NOMO-1 (cell line): ENCODE data around the gene SMIM22.

Experiments
- DNase-seq, 2 experiments: peaks; one replicate each; lab custom pipeline; 2025; ENCODE audit not compliant: unreplicated experiment in 2 of 2; lab: John Stamatoyannopoulos, UW

SMIM22 gene

DNA sequence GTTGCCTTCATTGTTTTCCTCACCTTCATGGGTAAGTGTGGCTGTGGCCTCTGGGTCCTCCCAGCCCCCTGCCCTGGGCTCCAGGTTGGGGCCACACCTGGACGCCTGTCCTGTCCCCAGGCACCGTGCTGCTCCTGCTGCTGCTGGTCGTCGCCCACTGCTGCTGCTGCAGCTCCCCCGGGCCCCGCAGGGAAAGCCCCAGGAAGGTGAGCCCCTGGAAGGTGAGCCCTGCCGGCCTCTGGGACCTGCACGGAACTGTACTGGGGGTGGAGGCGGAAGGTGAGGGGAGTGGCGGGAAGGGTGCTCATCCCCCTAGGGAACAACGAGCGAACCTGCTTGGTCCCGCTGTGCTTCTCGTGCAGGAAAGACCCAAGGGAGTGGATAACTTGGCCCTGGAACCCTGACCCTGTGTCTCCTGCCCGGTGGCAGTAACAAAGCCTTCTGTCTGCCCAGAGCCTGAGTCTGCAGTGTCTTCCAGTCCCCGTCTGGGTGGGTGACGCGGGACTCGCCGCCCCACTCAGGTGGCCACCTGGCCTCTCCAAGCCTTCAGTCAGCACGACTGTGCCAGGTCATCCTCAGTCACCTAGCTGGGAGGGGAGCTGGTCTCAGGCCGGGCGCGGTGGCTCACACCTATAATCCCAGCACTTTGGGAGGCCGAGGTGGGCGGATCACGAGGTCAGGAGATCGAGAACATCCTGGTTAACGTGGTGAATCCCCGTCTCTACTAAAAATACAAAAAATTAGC lies 831 bp downstream of the SMIM22 start:
- no peak for DNase-seq

DNA sequence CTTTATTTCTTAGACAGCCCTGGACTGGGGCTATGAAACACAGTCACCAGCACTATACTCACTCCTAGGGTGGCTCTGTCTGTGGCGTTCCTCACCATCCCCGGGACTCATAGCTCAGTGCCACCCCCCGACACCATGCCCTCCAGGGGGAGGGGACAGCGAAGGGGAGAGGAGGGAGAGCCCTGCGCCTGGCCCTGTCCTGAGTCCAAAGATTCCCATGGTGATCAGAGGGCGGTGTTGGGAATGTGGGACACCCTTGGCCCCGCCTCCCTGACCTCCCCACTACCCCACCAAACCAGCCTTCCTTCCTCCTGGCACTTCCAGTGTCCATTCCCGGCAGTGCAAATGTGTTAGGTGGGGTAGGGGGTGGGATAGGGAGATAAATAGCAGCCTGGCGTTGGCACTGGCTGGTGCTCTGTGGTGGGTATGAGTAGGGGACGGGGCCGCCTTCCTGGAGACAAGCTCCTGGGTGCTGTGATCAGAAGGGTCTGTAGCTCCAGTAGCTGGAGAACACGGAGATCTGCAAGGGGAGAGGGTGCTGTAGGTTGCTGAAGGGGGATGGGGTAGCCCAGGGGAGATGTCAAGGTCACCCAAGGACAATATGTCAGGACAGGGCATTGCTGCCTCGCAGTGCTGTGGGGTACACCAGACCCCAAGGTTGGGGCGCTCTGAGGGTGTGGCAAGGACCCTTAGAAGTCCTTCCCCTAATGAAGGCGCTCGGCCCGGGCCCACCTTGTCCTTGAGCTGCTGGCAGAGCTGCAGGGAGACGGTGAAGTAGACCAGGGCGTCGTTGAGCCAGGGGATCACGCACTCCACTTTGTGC lies 2.0 kb downstream of the SMIM22 start:
- DNase-seq: no peak

DNA sequence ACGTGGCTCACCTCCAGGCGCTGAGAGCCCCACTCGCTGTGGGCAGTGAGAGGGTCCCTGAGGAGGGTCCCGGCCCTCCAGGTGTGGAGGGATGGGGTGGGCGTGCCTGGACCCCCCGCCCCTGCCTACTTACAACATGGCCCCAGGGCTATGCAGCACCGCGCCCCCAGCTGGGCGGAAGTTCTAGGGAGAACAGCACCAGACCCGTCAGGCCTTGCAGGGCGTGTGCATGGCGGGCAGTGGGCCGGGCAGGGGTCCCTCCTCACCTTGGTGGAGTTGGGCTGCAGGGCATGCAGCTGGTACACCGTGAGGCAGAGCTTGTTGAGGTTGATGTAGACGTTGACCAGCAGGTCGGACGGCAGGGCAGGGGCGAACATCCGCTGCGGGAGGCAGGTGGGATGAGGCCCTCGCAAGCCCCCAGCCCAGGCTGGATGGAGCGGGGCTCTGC lies 2.7 kb downstream of the SMIM22 start:
- DNase-seq: no peak

DNA sequence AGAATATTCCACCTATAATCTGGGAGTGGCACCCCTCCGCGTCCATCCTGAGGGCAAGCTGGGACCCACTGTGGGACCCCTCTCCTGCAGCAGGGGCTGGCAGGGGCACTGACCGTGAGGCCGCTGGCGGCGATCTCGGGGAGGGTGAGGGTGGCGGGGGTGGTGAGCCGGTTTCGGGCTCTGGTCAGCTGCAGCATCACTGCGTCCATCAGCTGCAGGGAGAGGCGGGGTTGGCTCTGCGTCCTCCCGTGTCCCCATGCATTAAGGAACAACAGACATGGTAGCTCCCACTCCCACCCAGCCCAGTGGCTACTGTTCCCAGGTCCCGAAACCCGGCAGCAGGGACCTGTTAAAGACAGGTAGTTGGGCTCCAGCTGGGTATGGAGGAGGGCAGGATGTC lies 3.3 kb downstream of the SMIM22 start:
- DNase-seq: no peak

DNA sequence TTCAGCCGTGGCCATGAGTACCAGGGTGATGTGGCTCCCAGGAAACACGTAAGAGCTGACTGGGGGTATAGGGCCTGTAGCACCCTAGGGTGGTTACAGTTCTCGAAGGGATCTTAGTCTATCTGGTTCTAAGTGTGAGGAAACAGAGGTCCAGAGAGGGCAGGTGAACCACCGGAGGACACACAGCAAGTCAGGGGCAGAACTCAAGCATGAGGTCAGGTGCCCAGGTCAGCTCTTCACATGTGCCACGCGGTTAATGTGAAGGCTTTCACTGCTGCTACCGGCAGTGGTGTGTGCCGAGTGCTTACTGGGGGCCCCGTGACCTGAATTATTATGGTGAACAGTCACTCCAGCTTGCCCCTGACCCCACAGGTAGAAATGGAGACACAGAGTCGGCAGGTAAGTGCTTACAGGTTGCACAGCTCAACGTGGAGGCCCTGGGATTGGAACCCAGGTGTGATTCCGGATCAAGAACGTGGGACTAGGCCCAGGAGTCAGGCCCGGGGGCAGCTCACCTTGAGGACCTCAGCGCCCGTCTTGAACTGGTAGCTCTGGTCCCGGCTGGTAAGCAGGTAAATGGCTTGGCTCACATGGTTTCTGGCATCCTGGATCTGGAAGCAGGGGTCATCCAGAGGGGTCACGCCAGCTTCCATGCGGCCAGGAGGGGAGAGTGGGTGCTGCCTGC lies 4.1 kb downstream of the SMIM22 start:
- no peak for DNase-seq

DNA sequence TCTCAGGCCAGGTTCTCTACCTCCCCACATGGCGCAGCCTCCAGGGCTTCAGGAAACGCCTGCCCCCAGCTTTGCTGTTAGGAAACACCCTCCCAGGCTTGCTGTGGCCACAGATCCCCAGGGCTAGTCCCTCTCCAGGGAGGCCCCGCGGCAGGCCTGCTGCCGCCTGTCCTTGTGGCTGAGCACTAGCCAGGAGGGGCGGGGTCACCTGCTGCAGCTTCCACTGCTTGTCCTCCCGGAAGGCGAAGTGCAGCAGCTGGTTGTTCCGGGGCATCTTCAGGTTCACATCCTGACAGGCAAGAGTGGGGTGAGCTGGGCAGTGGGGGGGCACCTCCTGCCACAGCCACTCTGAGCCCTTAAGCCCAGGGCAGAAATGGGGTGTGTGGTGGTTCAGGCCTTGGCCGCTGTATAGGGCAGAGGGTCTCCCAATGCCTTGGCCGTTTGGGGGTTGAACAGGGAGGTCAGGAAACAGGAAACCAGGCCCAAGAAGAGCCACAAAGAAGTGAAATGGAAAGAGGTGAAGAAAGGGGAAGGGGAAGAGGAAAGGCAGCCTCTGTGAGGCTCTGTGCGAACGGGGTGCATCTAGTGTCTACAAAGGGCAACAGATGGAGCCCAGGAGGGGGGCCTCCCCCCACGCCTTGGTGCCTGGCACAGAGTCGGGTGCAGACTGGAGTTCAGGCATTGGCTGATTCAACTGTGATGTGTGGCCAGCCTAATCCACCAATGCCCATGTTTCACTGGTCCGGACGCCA lies 5.3 kb downstream of the SMIM22 start:
- DNase-seq: peak; percentile 75

DNA sequence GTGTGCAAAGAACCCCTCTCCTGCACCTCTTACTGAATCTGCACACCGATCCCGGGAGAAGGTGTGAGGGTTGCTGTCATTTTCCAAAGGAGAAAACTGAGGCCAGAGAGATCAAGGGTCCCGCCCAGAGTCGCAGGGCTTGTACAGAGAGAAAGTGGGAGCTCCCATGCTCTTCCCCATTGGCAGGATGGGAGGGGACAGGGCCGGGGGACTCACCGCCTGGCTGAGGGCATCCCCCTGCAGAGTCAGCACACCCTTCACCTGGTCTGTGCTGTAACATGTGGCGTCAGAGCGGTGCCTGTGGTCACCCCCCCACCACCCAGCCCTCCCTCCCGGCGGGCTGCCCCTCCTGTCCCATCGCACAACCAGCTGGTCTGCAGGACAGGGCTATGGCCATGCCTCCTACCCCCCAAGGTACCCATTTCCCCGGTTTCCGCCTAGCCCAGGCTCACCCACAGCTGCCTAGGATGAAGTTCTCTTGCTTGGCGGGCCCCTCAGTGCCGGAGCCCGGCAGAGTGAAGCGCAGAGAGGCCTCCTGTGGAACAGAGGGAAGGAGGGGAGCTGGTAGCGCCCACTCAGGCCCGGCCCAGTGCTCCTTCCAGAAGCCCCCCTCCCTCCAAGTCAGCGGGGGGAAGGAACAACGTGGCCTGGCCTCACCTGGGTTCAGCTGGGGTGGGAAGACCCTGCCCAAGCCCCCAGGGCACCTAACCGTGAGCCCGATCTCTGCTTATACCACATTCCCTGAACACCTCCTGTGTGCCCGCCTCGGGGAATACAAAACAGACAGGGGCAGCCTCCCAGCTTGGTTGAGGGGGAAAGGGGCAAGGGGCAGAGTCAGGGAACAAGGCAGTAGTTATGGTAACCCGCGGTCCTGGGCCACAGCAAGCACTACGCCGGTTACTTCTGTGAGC lies 6.1 kb downstream of the SMIM22 start:
- DNase-seq: peak in 1 of 2 experiments; percentile 6

DNA sequence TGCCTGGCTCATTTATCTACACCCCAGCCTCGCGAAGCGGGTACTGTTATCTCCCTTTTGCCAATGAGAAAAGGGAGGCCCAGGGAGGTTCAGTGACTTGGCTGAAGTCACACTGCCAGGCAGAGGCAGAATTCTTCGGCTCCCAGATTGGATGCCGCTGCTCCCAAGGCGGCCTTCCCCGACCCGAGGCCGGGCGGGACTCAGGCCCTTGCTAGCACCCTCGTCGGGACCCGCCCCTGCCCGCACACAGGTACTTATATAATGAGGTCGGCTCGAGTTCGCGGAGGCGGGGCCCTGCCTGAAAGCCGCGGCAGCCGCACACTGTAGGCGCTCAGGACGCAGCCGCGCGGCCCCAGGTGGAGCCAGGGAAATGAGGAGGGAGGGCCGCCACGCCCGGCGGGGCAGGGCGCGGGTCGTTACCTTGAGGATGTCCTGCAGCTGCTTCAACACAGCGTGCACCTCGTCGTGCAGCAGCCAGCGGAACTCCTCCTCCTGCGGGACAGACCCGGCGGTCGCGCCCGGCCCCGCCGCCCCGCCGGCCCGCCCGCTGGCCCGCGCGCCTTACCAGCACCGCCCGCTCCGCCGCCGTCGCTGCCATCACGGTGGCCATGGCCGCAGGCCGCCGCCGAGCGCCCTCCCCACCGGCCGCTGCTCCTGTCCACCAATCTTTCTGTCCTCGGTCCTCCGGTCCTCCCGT lies 6.9 kb downstream of the SMIM22 start, which contains the start of gene ROGDI:
Gene ROGDI, minus strand, starts transcription at position 672 of the 697 bp plus-strand sequence. Its CDS starts 62 bp downstream, at position 610.
- peak; percentile 57 to 84 for DNase-seq

DNA sequence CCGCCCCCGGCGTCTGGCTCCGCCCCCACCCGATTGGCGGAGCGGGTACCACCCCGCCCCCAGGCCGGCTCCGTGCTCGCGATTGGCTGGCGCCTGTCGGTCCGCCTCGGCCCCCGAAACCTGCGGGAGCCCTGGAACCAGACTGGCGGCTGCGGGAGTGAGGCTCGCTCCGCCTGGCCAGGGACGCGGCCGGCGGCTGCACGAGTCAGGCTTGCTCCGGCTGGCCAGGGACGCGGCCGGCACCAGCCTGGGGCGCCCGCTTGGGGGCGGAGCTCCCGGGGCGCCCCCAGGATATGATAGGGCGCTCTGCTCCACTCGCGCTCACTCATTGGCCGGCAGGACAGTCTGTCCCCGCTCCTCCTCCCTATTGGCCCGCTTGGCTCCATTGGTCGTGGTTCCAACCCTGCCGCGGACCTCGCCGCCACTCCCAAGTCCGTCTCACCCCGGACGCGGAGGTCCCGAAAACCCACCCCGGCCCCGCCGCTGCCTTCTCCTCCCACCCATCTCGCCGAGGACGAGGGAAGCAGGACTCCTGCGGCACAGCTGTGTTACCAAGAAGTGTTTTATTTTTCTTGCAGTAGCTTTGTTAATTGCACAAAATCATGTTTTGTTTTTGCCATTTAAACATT lies 7.6 kb downstream of the SMIM22 start:
- peak; percentile 92 to 94 for DNase-seq

DNA sequence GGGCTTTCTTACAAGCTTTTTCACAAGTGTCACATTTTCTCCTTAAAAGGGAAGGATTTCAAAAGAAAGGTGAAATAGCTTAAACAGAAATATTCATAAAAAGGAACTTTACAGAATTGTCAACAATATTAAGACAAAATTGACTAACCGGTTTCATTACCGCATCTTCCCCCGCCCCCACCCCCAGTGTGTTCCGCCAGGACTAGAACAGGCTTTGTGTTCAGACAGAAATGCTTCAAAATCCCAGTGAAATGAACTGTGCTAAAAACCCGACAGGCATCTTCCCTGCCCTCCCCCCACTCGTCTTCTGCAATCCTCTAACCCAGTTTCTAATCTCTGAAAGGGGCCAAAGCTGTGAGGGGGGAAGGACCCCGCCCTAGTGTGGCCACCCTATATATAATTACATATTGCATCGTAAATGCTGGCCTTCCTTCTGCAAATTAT lies 8.3 kb downstream of the SMIM22 start:
- DNase-seq: peak; percentile 55 to 70

DNA sequence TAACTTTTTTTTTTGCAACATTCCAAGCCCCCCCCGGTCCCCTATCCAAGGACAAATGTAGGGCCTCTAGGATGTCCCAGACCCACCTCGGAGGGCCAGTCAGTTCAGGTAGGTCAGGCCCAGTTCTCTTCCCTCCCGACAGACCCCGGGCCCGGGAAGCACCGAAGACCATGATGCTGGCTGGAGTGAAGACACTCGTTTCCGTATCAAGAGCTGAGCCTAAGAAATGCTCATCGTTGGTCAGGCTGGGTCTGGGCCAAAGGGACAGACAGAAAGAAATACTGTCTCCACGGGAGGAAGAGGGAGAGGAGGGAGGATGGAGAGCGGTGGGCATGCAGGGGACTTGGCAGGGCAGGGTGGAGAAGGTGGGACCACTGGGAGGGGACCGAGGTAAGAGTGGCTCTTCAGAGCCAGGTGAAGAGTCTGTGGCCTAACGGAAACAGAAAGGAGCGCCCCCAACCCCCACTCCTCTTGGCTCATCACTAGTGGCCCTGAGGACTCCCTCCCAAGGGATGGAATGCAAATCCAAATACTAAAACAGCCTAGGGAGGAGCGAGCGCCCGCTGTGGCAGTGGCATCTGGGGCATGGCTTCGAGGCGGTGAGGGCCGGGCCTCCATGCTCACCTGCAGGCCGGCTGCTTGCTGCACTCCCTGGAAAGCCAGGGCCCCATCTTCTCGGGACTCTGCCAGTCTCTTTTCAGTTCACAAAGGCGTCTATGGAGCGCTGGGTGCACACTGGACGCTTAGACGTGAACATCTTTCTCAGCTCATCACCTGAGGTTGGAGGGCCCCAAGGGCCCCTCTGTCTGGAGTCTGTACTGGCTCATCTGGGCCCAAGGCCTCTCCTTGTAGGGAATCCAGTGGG lies 9.0 kb downstream of the SMIM22 start:
- DNase-seq: no peak

DNA sequence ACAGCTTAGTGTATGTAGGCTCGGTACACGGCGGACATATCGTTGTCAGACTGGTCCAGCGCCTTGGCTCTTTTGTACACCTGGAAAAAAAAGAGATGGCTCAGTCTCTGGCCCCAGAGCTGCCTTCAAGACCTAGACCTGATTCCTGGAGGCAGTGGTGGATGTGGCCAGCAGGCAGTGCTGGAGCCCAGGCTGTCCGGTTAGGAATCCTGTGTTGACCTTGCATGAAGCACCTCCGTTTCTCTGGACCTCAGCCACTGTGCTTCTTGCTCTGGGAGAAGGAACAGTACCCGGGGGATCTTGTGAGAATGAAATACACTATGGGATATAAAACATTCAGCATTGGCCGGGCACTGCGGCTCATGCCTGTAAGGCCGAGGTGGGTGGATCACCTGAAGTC lies 10.1 kb downstream of the SMIM22 start:
- no peak for DNase-seq

DNA sequence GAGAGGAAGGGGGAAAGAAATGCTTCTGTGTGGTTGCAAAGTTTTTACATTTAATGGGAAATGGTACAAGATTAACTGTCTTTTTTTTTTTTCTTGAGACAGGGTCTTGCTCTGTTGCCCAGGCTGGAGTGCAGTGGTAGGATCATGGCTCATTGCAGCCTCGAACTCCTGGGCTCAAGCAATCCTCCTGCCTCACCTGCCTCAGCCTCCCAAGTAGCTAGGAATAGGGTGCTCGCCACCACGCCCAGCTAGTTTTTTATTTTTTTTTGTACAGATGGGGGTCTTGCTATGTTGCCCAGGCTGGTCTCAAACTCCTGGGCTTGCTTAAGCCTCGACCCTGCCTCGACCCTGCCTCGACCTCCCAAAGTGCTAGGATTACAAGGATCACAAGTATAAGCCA lies 11.1 kb downstream of the SMIM22 start:
- DNase-seq: no peak

DNA sequence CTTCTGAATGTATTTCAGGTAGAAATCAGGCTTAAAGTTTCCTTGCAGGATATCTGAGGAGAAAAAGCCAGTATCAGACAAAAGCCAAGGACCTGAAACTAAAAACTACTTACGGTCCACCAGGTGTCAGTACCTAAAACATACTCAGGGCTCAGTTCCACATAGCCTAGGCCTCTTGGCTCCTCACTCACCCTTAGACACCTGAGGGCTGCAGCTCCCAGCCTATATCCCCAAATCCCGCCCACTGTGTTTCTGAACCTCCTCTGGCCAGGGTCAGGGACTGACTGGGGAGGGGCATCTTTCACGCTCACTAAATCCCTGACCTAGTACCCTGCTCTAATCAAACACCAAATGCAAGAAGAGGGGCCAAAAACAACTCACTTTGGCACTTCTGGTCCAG lies 16.1 kb downstream of the SMIM22 start:
- DNase-seq: no peak

DNA sequence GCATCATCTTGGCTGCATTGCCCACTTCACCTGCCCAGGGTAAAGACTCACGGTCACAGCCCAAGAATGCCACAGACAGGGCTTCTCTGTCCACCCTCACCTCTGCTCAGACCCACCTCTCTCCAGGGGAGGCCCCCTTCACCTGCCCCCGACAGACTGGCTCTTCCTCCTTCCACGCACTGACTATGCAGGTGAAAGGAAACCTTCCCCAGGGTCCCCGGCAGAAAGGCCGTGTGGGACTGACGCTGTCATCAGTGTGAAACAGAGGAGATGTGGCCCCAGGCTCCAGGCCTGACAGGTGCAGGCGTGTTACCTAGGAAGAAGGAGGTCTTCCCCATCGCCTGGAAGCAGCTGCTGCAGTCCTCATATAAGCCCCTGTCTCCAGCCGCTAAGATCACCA lies 16.6 kb downstream of the SMIM22 start:
- DNase-seq: no peak

DNA sequence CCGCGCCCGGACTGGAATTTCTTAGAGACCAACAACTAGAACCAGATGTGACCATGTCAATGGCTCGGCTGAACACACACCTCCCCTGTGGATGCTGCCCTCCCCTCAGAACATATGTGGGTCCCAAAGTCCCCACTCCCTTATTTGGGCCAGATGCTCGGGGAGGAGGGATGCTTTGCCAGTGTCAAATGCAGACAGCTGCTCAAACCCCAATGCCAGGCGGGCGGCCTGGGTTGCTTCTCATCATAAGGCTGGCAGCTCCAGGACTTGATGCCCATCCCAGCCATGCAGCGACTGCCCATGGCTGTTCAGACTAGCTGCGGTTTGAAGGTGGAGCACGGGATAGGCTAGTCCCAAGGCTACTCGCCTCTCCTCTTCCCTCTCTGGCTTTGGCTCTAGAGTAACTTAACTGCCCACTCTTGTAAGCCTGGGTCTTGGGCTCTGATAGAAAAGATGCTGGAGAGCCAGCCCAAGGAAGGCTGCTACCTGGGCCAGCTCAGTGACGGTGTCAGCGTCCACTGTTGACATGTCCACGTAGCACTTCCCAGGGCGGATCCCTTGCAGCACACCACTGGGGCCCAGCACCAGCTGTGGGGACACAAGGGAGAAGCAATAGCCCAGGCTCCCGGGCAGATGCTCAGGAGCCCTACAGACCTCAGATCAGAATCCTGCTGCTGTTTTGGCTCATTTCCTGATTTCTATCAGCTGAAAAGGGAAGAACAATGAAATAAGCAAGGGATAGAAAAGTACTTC lies 18.3 kb downstream of the SMIM22 start:
- no peak for DNase-seq

DNA sequence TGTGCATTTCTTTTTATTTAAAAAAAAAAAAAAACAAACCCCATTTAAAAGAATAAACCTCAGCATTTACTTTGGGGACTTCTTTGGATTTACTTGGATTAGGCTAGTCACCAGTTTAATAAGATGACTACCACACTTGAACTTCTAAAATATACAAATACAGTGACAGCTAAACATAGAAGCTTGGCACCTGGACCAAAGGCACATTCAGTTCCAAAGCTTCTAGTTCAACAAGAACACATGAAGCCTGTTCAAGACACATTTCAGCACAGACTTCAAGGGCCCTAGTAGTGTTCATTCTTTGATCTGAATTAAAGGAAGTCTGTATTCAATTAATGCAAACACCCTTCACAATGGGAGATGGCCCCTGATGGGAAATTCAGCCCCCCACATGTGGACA lies 18.9 kb downstream of the SMIM22 start:
- DNase-seq: no peak
